ENCODE data around the gene RAP1GAP. TPM values are rescaled to one million over a fixed set of nuclear protein-coding genes. Genes with fewer than 3 reads are reported as not detected.

The RAP1GAP gene
- total RNA-seq, 2 experiments from 2014 or later = 0.17 to 0.32 TPM

DNA sequence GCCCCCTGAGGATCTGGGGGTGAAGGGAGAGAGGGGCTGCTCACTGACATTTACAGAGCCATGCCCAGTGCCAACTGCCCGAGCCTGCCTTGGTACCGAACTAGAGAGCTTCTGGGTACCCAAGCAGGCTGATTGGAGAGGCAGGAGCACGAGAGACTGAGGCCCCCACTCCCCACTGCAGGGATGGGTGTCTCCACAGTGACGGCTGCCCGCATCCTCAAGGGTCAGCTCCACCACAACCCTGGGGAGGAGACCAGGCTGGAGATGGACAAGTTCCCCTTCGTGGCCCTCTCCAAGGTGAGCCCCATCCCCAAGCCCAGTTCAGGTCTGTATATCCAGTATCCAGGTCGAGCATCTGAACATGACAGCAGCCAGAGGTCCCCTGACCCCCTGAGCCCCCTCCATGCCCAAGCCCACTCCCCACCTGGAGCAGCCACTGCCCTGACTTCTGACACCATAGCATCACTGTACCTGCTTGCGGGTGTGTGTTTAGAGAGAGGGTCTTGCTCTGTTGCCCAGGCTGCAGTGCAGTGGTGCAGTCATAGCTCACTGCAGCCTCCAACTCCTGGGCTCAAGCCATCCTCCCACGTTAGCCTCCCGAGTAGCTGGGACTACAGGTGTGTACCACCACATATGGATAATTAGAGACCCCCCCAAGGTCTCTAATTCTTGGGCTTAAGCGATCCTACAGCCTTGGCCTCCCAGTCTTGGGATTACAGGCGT lies 108.1 kb downstream of the RAP1GAP start:
- peaks cover 4% of the 10 kb centered on the region for H3K27me3 Mint-ChIP-seq
- ChIA-PET CTCF (interaction anchor here (1.0 kb wide), 1 partner anchor 70 kb away, joined by 3 read pairs; no protein-coding TSS in a partner anchor), POLR2A (no interaction called here)
- no peak overlapping the region for H3K27ac Mint-ChIP-seq
- no peaks in the 10 kb centered on the region for H3K9me3 Mint-ChIP-seq
- no peak overlapping the region for H3K4me3 Mint-ChIP-seq
- H3K36me3 Mint-ChIP-seq (ENCODE audit: low read depth) = no peaks in the 10 kb centered on the region
- no peaks in the 10 kb centered on the region for H3K4me1 Mint-ChIP-seq
- DNase-seq = no peak

- CTCF ChIA-PET = interaction anchor here (1.0 kb wide), 1 partner anchor 69 kb away, joined by 3 read pairs; no protein-coding TSS in a partner anchor
These were observed 109.2 kb downstream of the RAP1GAP start for GRCh38 chr1:21559788-21560567.

DNA sequence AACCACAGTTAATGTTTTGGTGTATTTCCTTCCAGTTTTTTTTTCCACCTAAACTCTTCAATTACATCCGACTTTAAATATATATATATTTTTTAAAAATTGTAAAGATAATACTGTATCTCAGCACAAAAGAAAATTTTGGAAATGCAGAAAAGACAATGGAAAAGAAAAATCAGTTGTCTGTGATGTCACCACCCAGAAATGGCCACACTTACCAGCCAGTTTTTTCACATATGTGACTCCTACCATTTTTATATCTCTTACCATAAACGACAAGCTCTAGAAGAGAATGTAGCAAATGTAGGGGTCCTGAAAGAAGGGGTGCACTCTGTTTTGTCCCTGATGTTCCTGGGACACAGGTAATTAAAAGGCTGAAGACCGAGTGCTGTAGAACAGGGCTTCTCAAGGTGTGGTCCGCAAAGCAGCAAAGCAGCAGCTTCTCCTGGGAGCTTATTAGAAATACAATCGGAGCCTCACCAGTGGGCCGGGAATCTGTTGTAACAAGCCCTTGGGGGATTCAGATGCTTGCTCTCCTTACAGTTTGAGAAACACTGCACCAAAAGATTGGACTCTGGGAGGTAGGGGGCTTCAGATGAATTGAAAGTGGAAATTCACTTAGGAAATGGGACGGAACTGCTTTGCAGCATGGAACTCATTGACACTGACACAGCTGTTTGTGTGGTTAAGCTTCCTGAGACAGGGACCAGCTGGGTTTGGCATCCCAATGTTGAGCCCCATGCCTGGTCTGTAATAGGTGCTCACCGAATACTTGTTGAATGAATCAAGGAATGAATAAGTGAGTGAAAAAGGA lies 115.8 kb downstream of the RAP1GAP start:
- H3K4me1 Mint-ChIP-seq = no peaks in the 10 kb centered on the region
- CTCF ChIA-PET = no interaction called here
- no peaks in the 10 kb centered on the region for H3K9me3 Mint-ChIP-seq
- H3K27ac Mint-ChIP-seq = no peak overlapping the region
- H3K27me3 Mint-ChIP-seq = peaks cover 26% of the 10 kb centered on the region
- H3K4me3 Mint-ChIP-seq = no peak overlapping the region
- POLR2A ChIA-PET = no interaction called here
- no peaks in the 10 kb centered on the region for H3K36me3 Mint-ChIP-seq (ENCODE audit: low read depth)
- no peak for DNase-seq

More at GRCh38 chr1:21559788-21560567, 109.2 kb downstream of the RAP1GAP start:
- H3K4me3 Mint-ChIP-seq = no peak overlapping the region
- H3K9me3 Mint-ChIP-seq = no peaks in the 10 kb centered on the region
- no peaks in the 10 kb centered on the region for H3K4me1 Mint-ChIP-seq
- DNase-seq = no peak
- POLR2A ChIA-PET = no interaction called here
- H3K27me3 Mint-ChIP-seq = peaks cover 4% of the 10 kb centered on the region
- no peaks in the 10 kb centered on the region for H3K36me3 Mint-ChIP-seq (ENCODE audit: low read depth)
- no peak overlapping the region for H3K27ac Mint-ChIP-seq

DNA sequence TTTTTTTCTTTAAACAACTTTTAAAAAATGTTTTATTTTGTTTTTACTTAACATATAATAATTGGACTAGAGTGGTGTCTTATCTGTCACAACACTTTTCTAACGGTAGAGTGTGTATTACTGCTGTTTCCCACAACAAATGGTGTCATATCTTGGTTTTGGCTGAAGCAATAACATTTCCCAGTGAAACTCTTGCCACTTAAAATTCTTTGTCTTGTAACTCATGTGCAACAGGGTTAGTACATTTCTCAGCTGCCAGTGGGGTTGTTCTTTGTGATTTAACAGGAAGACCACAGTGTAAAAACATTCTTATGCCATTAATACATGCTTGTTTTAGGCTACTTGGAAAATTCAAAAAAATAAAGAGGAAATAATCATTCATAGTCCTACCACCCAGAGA lies 116.4 kb downstream of the RAP1GAP start:
- DNase-seq = no peak
- no peak overlapping the region for H3K27ac Mint-ChIP-seq
- H3K9me3 Mint-ChIP-seq = no peaks in the 10 kb centered on the region
- no peak overlapping the region for H3K4me3 Mint-ChIP-seq
- ChIA-PET POLR2A (no interaction called here), CTCF (no interaction called here)
- H3K4me1 Mint-ChIP-seq = no peaks in the 10 kb centered on the region
- peaks cover 26% of the 10 kb centered on the region for H3K27me3 Mint-ChIP-seq
- H3K36me3 Mint-ChIP-seq (ENCODE audit: low read depth) = no peaks in the 10 kb centered on the region

- Mint-ChIP-seq H3K27ac (no peak overlapping the region), H3K4me1 (no peaks in the 10 kb centered on the region), H3K36me3 (ENCODE audit: low read depth) (no peaks in the 10 kb centered on the region), H3K4me3 (no peak overlapping the region), H3K9me3 (no peaks in the 10 kb centered on the region), H3K27me3 (peaks cover 23% of the 10 kb centered on the region)
- ChIA-PET CTCF (no interaction called here), POLR2A (no interaction called here)
- no peak for DNase-seq
These were observed 118.2 kb downstream of the RAP1GAP start for GRCh38 chr1:21550866-21551475.

GRCh38 chr1:21550097-21550496 lies 119.1 kb downstream of the RAP1GAP start:
- Mint-ChIP-seq H3K27ac (no peak overlapping the region), H3K9me3 (no peaks in the 10 kb centered on the region), H3K4me1 (no peaks in the 10 kb centered on the region), H3K36me3 (ENCODE audit: low read depth) (no peaks in the 10 kb centered on the region), H3K4me3 (no peak overlapping the region), H3K27me3 (peaks cover 23% of the 10 kb centered on the region)
- ChIA-PET POLR2A (no interaction called here), CTCF (no interaction called here)
- DNase-seq = no peak

GRCh38 chr1:21547876-21548275 lies 121.3 kb downstream of the RAP1GAP start:
- H3K27ac Mint-ChIP-seq = no peak overlapping the region
- DNase-seq = no peak
- no peaks in the 10 kb centered on the region for H3K4me1 Mint-ChIP-seq
- ChIA-PET POLR2A (no interaction called here), CTCF (no interaction called here)
- H3K9me3 Mint-ChIP-seq = no peaks in the 10 kb centered on the region
- H3K4me3 Mint-ChIP-seq = no peak overlapping the region
- H3K36me3 Mint-ChIP-seq (ENCODE audit: low read depth) = no peaks in the 10 kb centered on the region
- H3K27me3 Mint-ChIP-seq = peaks cover 11% of the 10 kb centered on the region

Other genes with a start within 250 kb of the RAP1GAP start
- gene NBPF3, start 229.2 kb downstream of the RAP1GAP start, total RNA-seq = 1 to 10 TPM; 6.1 to 6.2 TPM
- not detected for gene ALPL, start 159.9 kb downstream of the RAP1GAP start, total RNA-seq
- gene USP48, start 113.8 kb upstream of the RAP1GAP start, total RNA-seq = 10 to 100 TPM; 70.9 to 80.6 TPM
- gene LDLRAD2, start 142.9 kb upstream of the RAP1GAP start, total RNA-seq = not detected